Measurements from ENCODE around the gene HNRNPU. TPM values are rescaled to one million over a fixed set of nuclear protein-coding genes. Genes with fewer than 3 reads are reported as not detected.

Gene HNRNPU
- total and polyA plus RNA-seq, 2 experiments from 2014 or later, result 166 to 226 TPM

DNA sequence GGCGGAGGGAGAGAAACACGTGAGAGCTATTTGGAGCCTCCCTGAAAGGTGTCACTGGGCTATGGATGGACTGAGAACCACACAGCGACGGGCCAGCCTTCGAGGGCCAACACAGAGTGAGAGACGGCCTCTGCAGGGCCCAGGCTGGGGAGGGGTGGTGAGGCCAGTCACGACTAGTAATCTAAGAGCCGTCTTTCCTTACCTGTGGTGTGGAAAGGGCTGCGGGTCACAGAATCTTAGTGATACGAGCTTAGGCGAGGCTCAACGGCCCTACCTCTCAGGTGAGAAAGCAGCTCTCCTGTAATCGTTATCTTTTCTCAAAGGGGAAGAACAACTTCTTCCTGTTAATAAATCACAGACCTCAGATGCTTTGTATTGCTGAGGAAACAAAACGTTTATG lies 62.3 kb downstream of the HNRNPU start:
- no peaks in the 10 kb centered on the region for H3K9me2 ChIP-seq (ENCODE audit: insufficient read depth)
- no peaks in the 10 kb centered on the region for H4K20me1 ChIP-seq (ENCODE audit: insufficient read depth)
- H3K27me3 ChIP-seq (replicated peaks; ENCODE audit: insufficient read depth), result no peaks in the 10 kb centered on the region
- H3K9ac ChIP-seq, result no peak overlapping the region
- H3F3A ChIP-seq (ENCODE audit: insufficient read depth), result no peaks in the 10 kb centered on the region
- 57 to 60% methylated on average over 14 of the region's 14 CpGs for WGBS, 2 experiments (ENCODE audit: low coverage in 1 of 2, low lambda C conversion rate in 2 of 2, missing lambda C conversion rate in 2 of 2)
- no peak overlapping the region for H2AFZ ChIP-seq
- H3K36me3 ChIP-seq (ENCODE audit: low read depth), result no peaks in the 10 kb centered on the region
- H3K4me3 ChIP-seq, result no peak overlapping the region
- in situ Hi-C loops (cut with MboI), result no loop called here
- no peaks in the 10 kb centered on the region for H3K4me1 ChIP-seq (ENCODE audit: insufficient read depth)
- H3K27ac ChIP-seq, result no peak overlapping the region
- no peaks in the 10 kb centered on the region for H3K79me2 ChIP-seq (ENCODE audit: insufficient read depth)
- no peak overlapping the region for H3K4me2 ChIP-seq (ENCODE audit: unreplicated experiment)
- H3K9me3 ChIP-seq (ENCODE audit: low read depth), result no peaks in the 10 kb centered on the region
- DNase-seq, result no peak
- no peak for TF ChIP-seq EZH2phosphoT487 (IDR thresholded peaks at IDR 0.05; ENCODE audit: insufficient read depth, low read depth)
- no peak for TF ChIP-seq EZH2 (IDR thresholded peaks at IDR 0.05; ENCODE audit: insufficient read depth, poor library complexity, severe bottlenecking)

DNA sequence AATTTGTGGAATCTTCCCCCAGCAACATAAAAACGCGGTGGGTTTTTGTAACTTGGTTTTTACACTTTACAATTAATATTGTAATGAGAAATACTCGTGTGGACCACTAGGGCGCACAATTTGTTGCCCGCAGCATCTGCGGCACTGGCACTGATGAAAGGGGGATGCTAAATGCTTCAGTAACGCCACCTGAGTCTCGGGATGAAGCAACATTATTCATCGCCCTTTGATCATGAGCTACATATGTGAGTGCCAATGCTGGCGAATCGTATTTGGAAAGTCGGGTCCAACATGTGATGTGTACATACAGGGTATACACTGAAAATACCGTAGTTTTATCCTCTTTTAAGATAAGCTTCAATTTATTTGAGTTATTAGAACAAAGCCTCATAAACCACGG lies 63.1 kb downstream of the HNRNPU start:
- H3K9me2 ChIP-seq (ENCODE audit: insufficient read depth), result no peaks in the 10 kb centered on the region
- H2AFZ ChIP-seq, result peak overlapping the region; percentile 53; the same call in 1 of the 2 replicates
- no peaks in the 10 kb centered on the region for H3K4me1 ChIP-seq (ENCODE audit: insufficient read depth)
- H3F3A ChIP-seq (ENCODE audit: insufficient read depth), result no peaks in the 10 kb centered on the region
- DNase-seq, result peak; percentile 62
- H3K9me3 ChIP-seq (ENCODE audit: low read depth), result no peaks in the 10 kb centered on the region
- H3K27ac ChIP-seq, result no peak overlapping the region
- WGBS, 2 experiments (ENCODE audit: low coverage in 1 of 2, low lambda C conversion rate in 2 of 2, missing lambda C conversion rate in 2 of 2), result 37 to 41% methylated on average over 14 of the region's 14 CpGs
- H4K20me1 ChIP-seq (ENCODE audit: insufficient read depth), result no peaks in the 10 kb centered on the region
- no peaks in the 10 kb centered on the region for H3K36me3 ChIP-seq (ENCODE audit: low read depth)
- no peaks in the 10 kb centered on the region for H3K79me2 ChIP-seq (ENCODE audit: insufficient read depth)
- H3K9ac ChIP-seq, result no peak overlapping the region
- TF ChIP-seq EZH2phosphoT487 (IDR thresholded peaks at IDR 0.05; ENCODE audit: insufficient read depth, low read depth) (no peak), EZH2 (IDR thresholded peaks at IDR 0.05; ENCODE audit: insufficient read depth, poor library complexity, severe bottlenecking) (no peak)
- no peak overlapping the region for H3K4me3 ChIP-seq
- H3K27me3 ChIP-seq (replicated peaks; ENCODE audit: insufficient read depth), result no peaks in the 10 kb centered on the region
- peak overlapping the region; percentile 14 for H3K4me2 ChIP-seq (ENCODE audit: unreplicated experiment)
- in situ Hi-C loops (cut with MboI), result no loop called here

GRCh38 chr1:244800821-244801220 lies 63.5 kb downstream of the HNRNPU start:
- TF ChIP-seq EZH2phosphoT487 (IDR thresholded peaks at IDR 0.05; ENCODE audit: insufficient read depth, low read depth), result no peak
- TF ChIP-seq EZH2 (IDR thresholded peaks at IDR 0.05; ENCODE audit: insufficient read depth, poor library complexity, severe bottlenecking), result no peak
- no peak overlapping the region for H3K9ac ChIP-seq
- no peaks in the 10 kb centered on the region for H3K9me2 ChIP-seq (ENCODE audit: insufficient read depth)
- H3K36me3 ChIP-seq (ENCODE audit: low read depth), result no peaks in the 10 kb centered on the region
- no peaks in the 10 kb centered on the region for H4K20me1 ChIP-seq (ENCODE audit: insufficient read depth)
- no peak overlapping the region for H3K4me3 ChIP-seq
- H3K4me1 ChIP-seq (ENCODE audit: insufficient read depth), result no peaks in the 10 kb centered on the region
- no peak overlapping the region for H2AFZ ChIP-seq
- DNase-seq, result no peak
- 74 to 79% methylated on average over 9 of the region's 9 CpGs for WGBS, 2 experiments (ENCODE audit: low coverage in 1 of 2, low lambda C conversion rate in 2 of 2, missing lambda C conversion rate in 2 of 2)
- H3K27me3 ChIP-seq (replicated peaks; ENCODE audit: insufficient read depth), result no peaks in the 10 kb centered on the region
- no peaks in the 10 kb centered on the region for H3K79me2 ChIP-seq (ENCODE audit: insufficient read depth)
- no peaks in the 10 kb centered on the region for H3F3A ChIP-seq (ENCODE audit: insufficient read depth)
- in situ Hi-C loops (cut with MboI), result no loop called here
- H3K4me2 ChIP-seq (ENCODE audit: unreplicated experiment), result no peak overlapping the region
- no peaks in the 10 kb centered on the region for H3K9me3 ChIP-seq (ENCODE audit: low read depth)
- no peak overlapping the region for H3K27ac ChIP-seq

Other genes with a start within 250 kb of the HNRNPU start
- gene DESI2, start 211.4 kb downstream of the HNRNPU start, total RNA-seq (2014; rRNA removed; shearing (Covaris generic)), result 58.9 and 65.9 TPM in 2 replicates
- gene DESI2, start 211.4 kb downstream of the HNRNPU start, polyA plus RNA-seq (2016; fragmentation: Nextera tagmentation; extraction: Ambion mirVana), result 43.1 and 43.9 TPM in 2 replicates
- gene COX20, start 28.9 kb downstream of the HNRNPU start, total RNA-seq (2014; rRNA removed; shearing (Covaris generic)), result 21.5 and 21.9 TPM in 2 replicates
- 86.5 and 88.0 TPM in 2 replicates for gene COX20, start 28.9 kb downstream of the HNRNPU start, polyA plus RNA-seq (2016; fragmentation: Nextera tagmentation; extraction: Ambion mirVana)

Data from GM23248 (cell line).